AG09309 (cell line): ENCODE data around the gene BANF1.
A peak's percentile ranks its signal among the peaks of the same experiment; 100 is the strongest.

Source experiments
- DNase-seq: peaks from one replicate; pipeline ENCODE4 v3.0.0-alpha.2; 2010; ENCODE audit warnings: low read depth
- H3K4me3 ChIP-seq: 2 replicates; pipeline ENCODE4 v1.5.1; 2011; ENCODE audit warnings: mild to moderate bottlenecking, low read depth, low read length, moderate library complexity; ENCODE audit not compliant: control insufficient read depth
- TF ChIP-seq, protein P1 (sequence below): IDR thresholded peaks from 2 replicates; pipeline ENCODE4 v1.5.1; 2011; ENCODE audit warnings: mild to moderate bottlenecking, low read depth, low read length, inconsistent platforms; ENCODE audit not compliant: insufficient read depth, control insufficient read depth; ENCODE audit errors: missing control alignments

BANF1 gene

DNA sequence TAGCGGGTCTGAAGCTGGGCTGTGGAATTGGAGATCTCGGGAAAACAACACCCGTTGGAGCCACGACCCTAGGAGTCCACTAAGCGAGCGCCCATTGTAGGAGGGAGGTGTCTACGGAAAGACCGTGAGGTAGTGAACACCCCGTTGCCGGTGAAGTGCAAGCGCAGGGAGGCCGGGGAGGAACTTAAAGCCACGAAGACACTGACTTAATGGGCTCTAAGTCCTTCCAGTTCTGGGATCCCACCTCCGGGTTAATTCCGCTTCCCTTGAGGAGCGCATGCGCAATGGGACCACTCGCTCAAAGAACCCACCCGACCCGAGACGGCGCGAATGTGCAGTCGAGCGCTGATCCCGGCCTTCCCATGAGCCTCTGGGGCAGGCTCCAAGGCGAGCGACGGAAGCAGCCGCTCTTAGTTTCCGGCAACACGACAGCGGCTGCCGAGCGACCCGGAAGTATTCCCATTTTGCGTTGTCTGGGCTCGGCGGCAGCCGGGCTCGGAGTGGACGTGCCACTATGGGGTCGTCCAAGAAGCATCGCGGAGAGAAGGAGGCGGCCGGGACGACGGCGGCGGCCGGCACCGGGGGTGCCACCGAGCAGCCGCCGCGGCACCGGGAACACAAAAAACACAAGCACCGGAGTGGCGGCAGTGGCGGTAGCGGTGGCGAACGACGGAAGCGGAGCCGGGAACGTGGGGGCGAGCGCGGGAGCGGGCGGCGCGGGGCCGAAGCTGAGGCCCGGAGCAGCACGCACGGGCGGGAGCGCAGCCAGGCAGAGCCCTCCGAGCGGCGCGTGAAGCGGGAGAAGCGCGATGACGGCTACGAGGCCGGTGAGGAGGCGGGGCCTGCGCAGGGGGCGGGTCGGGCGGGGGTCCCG, 40.8 kb upstream of the BANF1 start, which contains the start of gene SART1:
Gene SART1, plus strand, starts transcription at position 468 of the 874 bp plus-strand sequence. Its CDS starts 47 bp downstream, at position 515.
- TF ChIP-seq, protein P1, sequence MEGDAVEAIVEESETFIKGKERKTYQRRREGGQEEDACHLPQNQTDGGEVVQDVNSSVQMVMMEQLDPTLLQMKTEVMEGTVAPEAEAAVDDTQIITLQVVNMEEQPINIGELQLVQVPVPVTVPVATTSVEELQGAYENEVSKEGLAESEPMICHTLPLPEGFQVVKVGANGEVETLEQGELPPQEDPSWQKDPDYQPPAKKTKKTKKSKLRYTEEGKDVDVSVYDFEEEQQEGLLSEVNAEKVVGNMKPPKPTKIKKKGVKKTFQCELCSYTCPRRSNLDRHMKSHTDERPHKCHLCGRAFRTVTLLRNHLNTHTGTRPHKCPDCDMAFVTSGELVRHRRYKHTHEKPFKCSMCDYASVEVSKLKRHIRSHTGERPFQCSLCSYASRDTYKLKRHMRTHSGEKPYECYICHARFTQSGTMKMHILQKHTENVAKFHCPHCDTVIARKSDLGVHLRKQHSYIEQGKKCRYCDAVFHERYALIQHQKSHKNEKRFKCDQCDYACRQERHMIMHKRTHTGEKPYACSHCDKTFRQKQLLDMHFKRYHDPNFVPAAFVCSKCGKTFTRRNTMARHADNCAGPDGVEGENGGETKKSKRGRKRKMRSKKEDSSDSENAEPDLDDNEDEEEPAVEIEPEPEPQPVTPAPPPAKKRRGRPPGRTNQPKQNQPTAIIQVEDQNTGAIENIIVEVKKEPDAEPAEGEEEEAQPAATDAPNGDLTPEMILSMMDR, result no peak
- peak within 1 kb of the TSS; percentile 72 for H3K4me3 ChIP-seq
- peak; percentile 86 for DNase-seq

DNA sequence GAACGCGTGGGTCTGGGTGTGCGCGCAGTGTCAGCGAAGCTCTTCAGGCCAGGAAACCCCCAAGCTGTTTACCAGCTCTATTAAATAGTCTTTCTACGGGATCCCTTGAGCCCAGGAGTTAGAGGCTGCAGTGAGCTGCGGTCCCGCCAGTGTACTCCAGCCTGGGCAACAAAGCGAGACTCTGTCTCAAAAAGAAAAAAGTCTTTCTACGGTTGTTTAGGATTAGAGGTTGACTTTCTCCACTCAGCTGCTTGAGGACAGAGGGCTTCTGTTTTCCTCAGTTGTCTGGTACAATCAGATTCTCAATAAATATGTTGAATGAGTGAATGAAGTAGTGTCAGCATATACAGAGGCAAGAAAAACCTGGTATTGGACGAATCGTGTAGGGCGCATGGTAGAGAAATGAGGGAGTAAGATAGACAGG, 40.1 kb upstream of the BANF1 start:
- DNase-seq, result no peak
- TF ChIP-seq, protein P1, result no peak
- peak overlapping the region; percentile 72 for H3K4me3 ChIP-seq

DNA sequence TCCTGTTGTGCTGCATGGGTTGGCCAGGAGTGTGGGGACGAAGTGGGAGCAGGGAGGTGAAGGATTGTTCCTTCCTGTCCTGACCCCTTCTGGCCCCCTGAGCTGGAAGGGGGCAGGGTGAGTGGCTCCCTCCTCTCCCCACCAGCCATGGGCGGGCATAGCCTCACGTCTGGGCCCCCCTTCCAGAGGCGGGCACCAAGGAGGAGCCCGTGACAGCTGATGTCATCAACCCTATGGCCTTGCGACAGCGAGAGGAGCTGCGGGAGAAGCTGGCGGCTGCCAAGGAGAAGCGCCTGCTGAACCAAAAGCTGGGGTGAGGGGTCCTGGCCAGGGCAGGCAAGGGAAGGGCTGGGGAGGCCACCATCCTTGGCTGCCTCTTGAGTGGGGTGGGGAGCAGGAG, 37.4 kb upstream of the BANF1 start:
- TF ChIP-seq, protein P1, result no peak
- no peak for DNase-seq
- no peak overlapping the region for H3K4me3 ChIP-seq

DNA sequence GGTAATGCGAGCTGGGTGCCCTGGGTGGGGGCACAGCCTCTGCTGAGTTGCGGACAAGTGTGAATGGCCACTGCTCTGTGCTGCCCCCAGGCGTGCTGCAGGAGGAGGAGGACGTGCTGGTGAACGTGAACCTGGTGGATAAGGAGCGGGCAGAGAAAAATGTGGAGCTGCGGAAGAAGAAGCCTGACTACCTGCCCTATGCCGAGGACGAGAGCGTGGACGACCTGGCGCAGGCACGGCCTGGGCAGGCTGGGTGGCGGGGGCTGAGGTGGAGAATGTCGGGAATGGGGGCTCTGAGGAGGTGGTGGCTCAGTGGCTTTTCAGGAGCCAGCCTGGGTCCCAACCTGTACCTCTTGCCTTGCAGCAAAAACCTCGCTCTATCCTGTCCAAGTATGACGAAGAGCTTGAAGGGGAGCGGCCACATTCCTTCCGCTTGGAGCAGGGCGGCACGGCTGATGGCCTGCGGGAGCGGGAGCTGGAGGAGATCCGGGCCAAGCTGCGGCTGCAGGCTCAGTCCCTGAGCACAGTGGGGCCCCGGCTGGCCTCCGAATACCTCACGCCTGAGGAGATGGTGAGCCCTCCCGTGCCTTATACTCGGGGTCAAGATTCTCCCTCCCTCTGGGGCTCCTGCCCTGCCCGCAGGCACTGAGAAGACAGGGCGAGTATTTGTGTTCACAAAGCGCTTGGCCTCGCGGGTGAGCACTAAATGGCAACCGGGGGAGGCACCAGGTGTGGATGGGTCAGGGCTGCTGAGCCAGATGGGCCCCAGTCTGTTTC, 36.1 kb upstream of the BANF1 start:
- DNase-seq, result no peak
- TF ChIP-seq, protein P1, result no peak
- H3K4me3 ChIP-seq, result no peak overlapping the region

DNA sequence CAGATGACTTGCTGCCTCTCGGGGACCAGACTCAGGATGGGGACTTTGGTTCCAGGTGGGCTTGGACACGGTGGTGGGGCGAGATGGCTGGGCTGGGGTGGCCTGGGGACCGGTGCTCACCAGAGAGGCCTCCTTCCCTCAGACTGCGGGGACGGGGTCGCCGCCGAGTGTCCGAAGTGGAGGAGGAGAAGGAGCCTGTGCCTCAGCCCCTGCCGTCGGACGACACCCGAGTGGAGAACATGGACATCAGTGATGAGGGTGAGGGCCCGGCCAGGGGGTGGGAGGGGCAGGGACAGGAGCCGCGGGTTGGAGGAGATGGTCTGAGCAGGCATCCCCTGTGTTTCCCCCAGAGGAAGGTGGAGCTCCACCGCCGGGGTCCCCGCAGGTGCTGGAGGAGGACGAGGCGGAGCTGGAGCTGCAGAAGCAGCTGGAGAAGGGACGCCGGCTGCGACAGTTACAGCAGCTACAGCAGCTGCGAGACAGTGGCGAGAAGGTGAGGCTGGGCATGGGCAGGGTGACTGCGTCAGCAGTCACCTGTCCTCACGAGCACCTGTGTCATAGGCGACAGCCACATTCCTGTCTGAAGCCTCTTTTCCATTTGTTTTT, 34.9 kb upstream of the BANF1 start:
- TF ChIP-seq, protein P1, result no peak
- DNase-seq, result no peak
- no peak overlapping the region for H3K4me3 ChIP-seq
